Measurements from ENCODE around the gene POLR2I. TPM values are rescaled to one million over a fixed set of nuclear protein-coding genes. Genes with fewer than 3 reads are reported as not detected.
A peak's percentile ranks its signal among the peaks of the same experiment; 100 is the strongest.

Gene POLR2I
- 83.4 and 86.3 TPM in 2 replicates for total RNA-seq

- Mint-ChIP-seq H3K27ac (peak within 1 kb of the TSS; percentile 95), H3K36me3 (ENCODE audit: low read depth) (peaks cover 37% of the 10 kb centered on the region)
Measured at GRCh38 chr19:36114721-36115452, at the start of gene POLR2I. Gene POLR2I (minus strand): TSS chr19:36114875. CDS start chr19:36114856, 19 bp downstream.

GRCh38 chr19:36163813-36164212 is 49.1 kb upstream of the POLR2I start:
- intact Hi-C loops (cut with micrococcal nuclease): no loop called here
- H3K4me3 Mint-ChIP-seq: no peak overlapping the region
- no peaks in the 10 kb centered on the region for H3K9me3 Mint-ChIP-seq
- H3K27me3 Mint-ChIP-seq: no peaks in the 10 kb centered on the region
- DNase-seq: no peak
- H3K4me1 Mint-ChIP-seq: no peaks in the 10 kb centered on the region
- H3K36me3 Mint-ChIP-seq (ENCODE audit: low read depth): peaks cover 8% of the 10 kb centered on the region
- H3K27ac Mint-ChIP-seq: no peak overlapping the region

More at GRCh38 chr19:36114721-36115452, at the start of gene POLR2I:
- Mint-ChIP-seq H3K4me3 (peak within 1 kb of the TSS; percentile 94), H3K4me1 (peaks cover 28% of the 10 kb centered on the region), H3K27me3 (peaks cover 4% of the 10 kb centered on the region), H3K9me3 (no peaks in the 10 kb centered on the region)
- DNase-seq: peak; percentile 99
- intact Hi-C loops (cut with micrococcal nuclease): loop anchor here (1.0 to 10.0 kb wide), 8 partner anchors 12 to 1350 kb away; partner anchors contain the start of genes ALKBH6, CAPNS1, IGFLR1 and LIN37

- no peak overlapping the region for H3K4me3 Mint-ChIP-seq
- intact Hi-C loops (cut with micrococcal nuclease): no loop called here
- H3K36me3 Mint-ChIP-seq (ENCODE audit: low read depth): peaks cover 8% of the 10 kb centered on the region
- no peaks in the 10 kb centered on the region for H3K4me1 Mint-ChIP-seq
- H3K9me3 Mint-ChIP-seq: no peaks in the 10 kb centered on the region
- no peak overlapping the region for H3K27ac Mint-ChIP-seq
- no peaks in the 10 kb centered on the region for H3K27me3 Mint-ChIP-seq
- no peak for DNase-seq
Measured at GRCh38 chr19:36160821-36161596, 46.3 kb upstream of the POLR2I start.

DNA sequence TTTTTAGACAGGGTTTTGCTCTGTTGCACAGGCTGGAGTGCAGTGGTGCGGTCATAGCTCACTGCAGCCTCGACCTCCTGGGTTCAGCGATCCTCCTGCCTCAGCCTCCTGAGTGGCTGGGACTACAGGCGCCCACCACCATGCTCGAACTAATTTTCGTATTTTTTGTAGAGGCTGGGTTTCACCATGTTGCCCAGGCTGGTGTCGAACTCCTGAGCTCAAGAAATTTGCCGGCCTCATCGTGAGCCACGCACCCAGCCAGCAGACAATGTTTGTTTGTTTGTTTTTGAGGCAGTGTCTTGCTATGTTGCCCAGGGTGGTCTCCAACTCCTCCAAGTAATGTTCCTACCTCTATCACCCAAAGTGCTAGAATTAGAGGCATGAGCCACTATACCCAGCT is 38.5 kb upstream of the POLR2I start:
- no peaks in the 10 kb centered on the region for H3K9me3 Mint-ChIP-seq
- H3K27me3 Mint-ChIP-seq: no peaks in the 10 kb centered on the region
- no peaks in the 10 kb centered on the region for H3K4me1 Mint-ChIP-seq
- no peak for DNase-seq
- H3K4me3 Mint-ChIP-seq: no peak overlapping the region
- H3K27ac Mint-ChIP-seq: no peak overlapping the region
- peaks cover 23% of the 10 kb centered on the region for H3K36me3 Mint-ChIP-seq (ENCODE audit: low read depth)
- intact Hi-C loops (cut with micrococcal nuclease): no loop called here

DNA sequence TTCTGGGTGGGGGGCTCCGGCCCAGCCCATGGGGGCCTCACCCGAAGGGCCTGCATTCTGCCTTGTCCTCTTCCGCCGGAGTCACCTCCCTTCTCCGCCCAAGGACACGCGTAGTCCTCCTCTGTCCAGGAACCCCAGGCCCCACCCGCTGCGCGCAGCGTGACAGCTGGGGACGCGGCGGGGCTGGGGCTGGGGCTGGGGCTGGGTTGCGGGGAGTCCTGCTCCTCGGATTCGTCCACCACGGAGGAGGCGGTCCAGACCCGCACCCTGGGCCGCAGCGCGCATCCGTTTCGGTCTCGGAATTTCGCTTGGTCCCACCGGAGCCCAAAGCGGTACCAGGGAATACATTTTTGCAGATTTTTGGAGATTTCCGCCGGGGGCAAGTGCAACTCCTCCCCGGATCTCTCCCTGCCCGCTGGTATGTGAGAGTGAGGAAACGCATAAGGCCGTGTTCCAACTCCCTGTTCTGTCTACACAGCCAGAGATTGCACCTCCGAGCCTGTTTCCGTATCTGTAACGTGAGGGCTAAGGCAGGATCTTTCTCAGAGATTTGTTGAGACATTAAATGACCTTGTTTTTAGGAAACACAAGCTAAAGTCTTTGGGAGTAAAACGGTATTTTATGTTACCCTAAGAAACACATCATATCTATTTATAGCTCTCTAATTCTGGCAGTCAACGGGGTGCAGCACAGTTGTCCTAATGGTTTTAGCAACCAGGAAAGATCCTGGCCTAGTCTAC is 37.8 kb upstream of the POLR2I start, which contains the start of gene COX7A1:
Gene COX7A1 (minus strand): TSS at position 96 of the 740 bp plus-strand sequence. CDS start 40 bp downstream, at position 56.
- H3K27me3 Mint-ChIP-seq: no peaks in the 10 kb centered on the region
- no peak within 1 kb of the TSS for H3K27ac Mint-ChIP-seq
- no peak for DNase-seq
- no peaks in the 10 kb centered on the region for H3K4me1 Mint-ChIP-seq
- intact Hi-C loops (cut with micrococcal nuclease): no loop called here
- H3K4me3 Mint-ChIP-seq: no peak within 1 kb of the TSS
- H3K36me3 Mint-ChIP-seq (ENCODE audit: low read depth): peaks cover 25% of the 10 kb centered on the region
- no peaks in the 10 kb centered on the region for H3K9me3 Mint-ChIP-seq

DNA sequence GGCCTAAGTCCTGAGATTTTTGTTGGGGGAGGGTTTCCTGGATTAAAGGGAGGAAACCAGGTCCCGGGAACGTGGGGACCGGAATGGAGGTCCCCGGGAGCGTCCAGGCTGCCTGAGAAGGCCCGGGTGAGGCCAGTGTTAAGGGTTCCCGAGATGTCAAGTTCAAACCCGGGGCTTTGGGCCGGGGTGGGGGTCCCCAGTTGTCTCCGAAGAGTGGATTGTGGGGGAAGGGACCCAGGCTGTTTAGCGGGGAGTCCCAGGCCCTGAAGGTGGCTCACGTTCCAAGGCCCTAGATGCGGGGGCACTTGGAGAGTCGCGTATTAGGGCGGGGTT is 37.3 kb upstream of the POLR2I start:
- no peak for DNase-seq
- H3K9me3 Mint-ChIP-seq: no peaks in the 10 kb centered on the region
- no peaks in the 10 kb centered on the region for H3K4me1 Mint-ChIP-seq
- no peaks in the 10 kb centered on the region for H3K27me3 Mint-ChIP-seq
- H3K36me3 Mint-ChIP-seq (ENCODE audit: low read depth): peaks cover 30% of the 10 kb centered on the region
- no peak overlapping the region for H3K27ac Mint-ChIP-seq
- H3K4me3 Mint-ChIP-seq: no peak overlapping the region
- intact Hi-C loops (cut with micrococcal nuclease): no loop called here

- DNase-seq: no peak
- H3K27me3 Mint-ChIP-seq: no peaks in the 10 kb centered on the region
- H3K4me1 Mint-ChIP-seq: peaks cover 2% of the 10 kb centered on the region
- intact Hi-C loops (cut with micrococcal nuclease): no loop called here
- H3K27ac Mint-ChIP-seq: no peak overlapping the region
- H3K36me3 Mint-ChIP-seq (ENCODE audit: low read depth): peaks cover 36% of the 10 kb centered on the region
- no peaks in the 10 kb centered on the region for H3K9me3 Mint-ChIP-seq
- no peak overlapping the region for H3K4me3 Mint-ChIP-seq
Measured at GRCh38 chr19:36151144-36152018, 36.7 kb upstream of the POLR2I start.

GRCh38 chr19:36150586-36150985 is 35.9 kb upstream of the POLR2I start:
- Mint-ChIP-seq H3K9me3 (no peaks in the 10 kb centered on the region), H3K27ac (no peak overlapping the region)
- DNase-seq: no peak

GRCh38 chr19:36149673-36150406 is 35.2 kb upstream of the POLR2I start:
- H3K9me3 Mint-ChIP-seq: no peaks in the 10 kb centered on the region
- H3K4me1 Mint-ChIP-seq: peaks cover 3% of the 10 kb centered on the region
- no peak overlapping the region for H3K4me3 Mint-ChIP-seq

More at GRCh38 chr19:36150586-36150985, 35.9 kb upstream of the POLR2I start:
- Mint-ChIP-seq H3K27me3 (no peaks in the 10 kb centered on the region), H3K4me3 (no peak overlapping the region), H3K4me1 (peaks cover 3% of the 10 kb centered on the region), H3K36me3 (ENCODE audit: low read depth) (peaks cover 43% of the 10 kb centered on the region)
- intact Hi-C loops (cut with micrococcal nuclease): no loop called here

DNA sequence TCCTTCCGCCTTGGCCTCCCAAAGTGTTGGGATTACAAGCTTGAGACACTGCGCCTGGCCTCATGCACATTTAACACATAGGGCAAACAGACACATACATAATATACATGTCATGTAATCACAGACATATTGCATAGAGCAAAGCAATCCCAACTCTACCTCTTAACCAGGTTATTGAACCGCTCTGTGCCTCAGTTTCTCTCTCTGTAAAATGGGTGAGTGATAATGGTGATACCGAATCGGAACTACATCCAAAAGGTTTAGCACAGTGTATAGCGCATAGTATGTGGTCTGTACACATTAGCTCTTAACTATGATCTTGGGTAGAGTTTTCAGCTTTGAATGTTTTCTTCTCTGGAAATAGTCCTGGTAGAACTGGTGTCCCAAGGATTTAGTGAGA is 29.9 kb upstream of the POLR2I start:
- DNase-seq: no peak
- H3K27ac Mint-ChIP-seq: no peak overlapping the region
- intact Hi-C loops (cut with micrococcal nuclease): no loop called here
- peaks cover 16% of the 10 kb centered on the region for H3K4me1 Mint-ChIP-seq
- no peaks in the 10 kb centered on the region for H3K27me3 Mint-ChIP-seq
- H3K36me3 Mint-ChIP-seq (ENCODE audit: low read depth): peaks cover 67% of the 10 kb centered on the region
- no peaks in the 10 kb centered on the region for H3K9me3 Mint-ChIP-seq
- H3K4me3 Mint-ChIP-seq: no peak overlapping the region

More at GRCh38 chr19:36149673-36150406, 35.2 kb upstream of the POLR2I start:
- H3K27ac Mint-ChIP-seq: no peak overlapping the region
- peaks cover 49% of the 10 kb centered on the region for H3K36me3 Mint-ChIP-seq (ENCODE audit: low read depth)
- no peak for DNase-seq
- H3K27me3 Mint-ChIP-seq: no peaks in the 10 kb centered on the region
- intact Hi-C loops (cut with micrococcal nuclease): no loop called here

- no peaks in the 10 kb centered on the region for H3K27me3 Mint-ChIP-seq
- H3K9me3 Mint-ChIP-seq: no peaks in the 10 kb centered on the region
- peaks cover 54% of the 10 kb centered on the region for H3K36me3 Mint-ChIP-seq (ENCODE audit: low read depth)
- H3K4me3 Mint-ChIP-seq: no peak overlapping the region
- intact Hi-C loops (cut with micrococcal nuclease): no loop called here
- peaks cover 19% of the 10 kb centered on the region for H3K4me1 Mint-ChIP-seq
- DNase-seq: no peak
- peak overlapping the region; percentile 65 for H3K27ac Mint-ChIP-seq
Measured at GRCh38 chr19:36142496-36142895, 27.8 kb upstream of the POLR2I start.

GRCh38 chr19:36142046-36142445 is 27.4 kb upstream of the POLR2I start:
- Mint-ChIP-seq H3K4me1 (peaks cover 20% of the 10 kb centered on the region), H3K4me3 (peak overlapping the region; percentile 89), H3K9me3 (no peaks in the 10 kb centered on the region), H3K36me3 (ENCODE audit: low read depth) (peaks cover 51% of the 10 kb centered on the region), H3K27ac (no peak overlapping the region), H3K27me3 (no peaks in the 10 kb centered on the region)
- DNase-seq: no peak
- intact Hi-C loops (cut with micrococcal nuclease): no loop called here

All from activated CD4-positive, alpha-beta T cell treated with anti-CD3 and anti-CD28 coated beads, Interleukin-2, amount 10 ng/mL, durations not matched to agents 24 days and 14 days (primary cell).